GM19397 (cell line): ENCODE results near the gene TCP10L.
"Not testable (repeated sequence)": the region's sequence is repeated elsewhere in the genome, so short reads cannot be mapped to it uniquely, and the experiment has no call there.

Experiments
- ATAC-seq: cut with Tn5 transposase; IDR thresholded peaks from one replicate; pipeline ENCODE4 v1.9.1; 2021; ENCODE audit warnings: mild to moderate bottlenecking, moderate library complexity; ENCODE audit not compliant: unreplicated experiment

TCP10L gene

GRCh38 chr21:32585042-32585710 is at the start of gene TCP10L:
Gene TCP10L, minus strand, starts transcription at chr21:32585523. Its CDS starts 1,219 bp downstream, at chr21:32584304.
- ATAC-seq = no peak

- no peak for ATAC-seq
Observed at GRCh38 chr21:32626621-32627196, 41.4 kb upstream of the TCP10L start.

GRCh38 chr21:32618218-32618617 is 32.9 kb upstream of the TCP10L start:
- ATAC-seq = not testable (repeated sequence)

- ATAC-seq = no peak
Observed at GRCh38 chr21:32613436-32614043, 28.2 kb upstream of the TCP10L start.

- no peak for ATAC-seq
Observed at GRCh38 chr21:32612999-32613337, 27.6 kb upstream of the TCP10L start.

GRCh38 chr21:32612075-32612998 is 27.0 kb upstream of the TCP10L start, which contains the start of gene CFAP298:
Gene CFAP298, minus strand, starts transcription at chr21:32612377. Its CDS starts 134 bp downstream, at chr21:32612243.
- ATAC-seq = peak; percentile 91

GRCh38 chr21:32611471-32611997 is 26.2 kb upstream of the TCP10L start:
- ATAC-seq = peak; percentile 2

- not testable (repeated sequence) for ATAC-seq
Observed at GRCh38 chr21:32610940-32611339, 25.6 kb upstream of the TCP10L start.

GRCh38 chr21:32608851-32609250 is 23.5 kb upstream of the TCP10L start:
- no peak for ATAC-seq

- ATAC-seq = no peak
Observed at GRCh38 chr21:32605469-32605868, 20.1 kb upstream of the TCP10L start.

- no peak for ATAC-seq
Observed at GRCh38 chr21:32604464-32604863, 19.1 kb upstream of the TCP10L start.

- ATAC-seq = no peak
Observed at GRCh38 chr21:32603131-32603530, 17.8 kb upstream of the TCP10L start.

GRCh38 chr21:32602099-32602498 is 16.8 kb upstream of the TCP10L start:
- no peak for ATAC-seq

- no peak for ATAC-seq
Observed at GRCh38 chr21:32599526-32599925, 14.2 kb upstream of the TCP10L start.

GRCh38 chr21:32599091-32599490 is 13.8 kb upstream of the TCP10L start:
- ATAC-seq = no peak

- ATAC-seq = no peak
Observed at GRCh38 chr21:32597205-32597604, 11.9 kb upstream of the TCP10L start.

- ATAC-seq = no peak
Observed at GRCh38 chr21:32595431-32595830, 10.1 kb upstream of the TCP10L start.

- ATAC-seq = no peak
Observed at GRCh38 chr21:32593690-32594089, 8.4 kb upstream of the TCP10L start.

- no peak for ATAC-seq
Observed at GRCh38 chr21:32592929-32593502, 7.7 kb upstream of the TCP10L start.

- no peak for ATAC-seq
Observed at GRCh38 chr21:32590130-32590529, 4.8 kb upstream of the TCP10L start.

- ATAC-seq = no peak
Observed at GRCh38 chr21:32587651-32588050, 2.3 kb upstream of the TCP10L start.
